DMS153 (cell line): ENCODE results near the gene COL5A1.
"Not testable (repeated sequence)": the region's sequence is repeated elsewhere in the genome, so short reads cannot be mapped to it uniquely, and the experiment has no call there.

ENCODE experiments used
- DNase-seq: peaks from one replicate; lab custom pipeline; 2025; lab: John Stamatoyannopoulos, UW

COL5A1 gene

GRCh38 chr9:134692573-134692860 is 50.9 kb downstream of the COL5A1 start:
- DNase-seq, result no peak

- no peak for DNase-seq
These were observed 51.4 kb downstream of the COL5A1 start for GRCh38 chr9:134693011-134693410.

GRCh38 chr9:134693641-134694367 is 52.2 kb downstream of the COL5A1 start:
- DNase-seq, result no peak

- no peak for DNase-seq
These were observed 52.7 kb downstream of the COL5A1 start for GRCh38 chr9:134694368-134694665.

GRCh38 chr9:134694714-134695113 is 53.1 kb downstream of the COL5A1 start:
- DNase-seq, result no peak

GRCh38 chr9:134695144-134695543 is 53.5 kb downstream of the COL5A1 start:
- no peak for DNase-seq

- DNase-seq, result no peak
These were observed 54.8 kb downstream of the COL5A1 start for GRCh38 chr9:134696433-134696832.

- DNase-seq, result no peak
These were observed 56.5 kb downstream of the COL5A1 start for GRCh38 chr9:134698111-134698510.

GRCh38 chr9:134698587-134699342 is 57.2 kb downstream of the COL5A1 start:
- peak; percentile 20 for DNase-seq

- no peak for DNase-seq
These were observed 57.7 kb downstream of the COL5A1 start for GRCh38 chr9:134699343-134699740.

GRCh38 chr9:134700636-134701350 is 59.2 kb downstream of the COL5A1 start:
- no peak for DNase-seq

- no peak for DNase-seq
These were observed 60.1 kb downstream of the COL5A1 start for GRCh38 chr9:134701581-134702259.

GRCh38 chr9:134702291-134702690 is 60.7 kb downstream of the COL5A1 start:
- no peak for DNase-seq

- DNase-seq, result not testable (repeated sequence)
These were observed 62.1 kb downstream of the COL5A1 start for GRCh38 chr9:134703730-134704114.

- no peak for DNase-seq
These were observed 62.9 kb downstream of the COL5A1 start for GRCh38 chr9:134704498-134704897.

GRCh38 chr9:134705786-134706185 is 64.2 kb downstream of the COL5A1 start:
- no peak for DNase-seq

GRCh38 chr9:134706522-134706921 is 64.9 kb downstream of the COL5A1 start:
- DNase-seq, result no peak

GRCh38 chr9:134707031-134707680 is 65.6 kb downstream of the COL5A1 start:
- DNase-seq, result peak; percentile 94

- DNase-seq, result no peak
These were observed 66.4 kb downstream of the COL5A1 start for GRCh38 chr9:134707731-134708671.

GRCh38 chr9:134708672-134709038 is 67.1 kb downstream of the COL5A1 start:
- no peak for DNase-seq
